ENCODE results near the gene KRTAP12-2. TPM values are rescaled to one million over a fixed set of nuclear protein-coding genes. Genes with fewer than 3 reads are reported as not detected.
"Not testable (repeated sequence)": the region's sequence is repeated elsewhere in the genome, so short reads cannot be mapped to it uniquely, and the experiment has no call there.

The KRTAP12-2 gene
- total RNA-seq, 1 donor from 2014 or later, result not detected

DNA sequence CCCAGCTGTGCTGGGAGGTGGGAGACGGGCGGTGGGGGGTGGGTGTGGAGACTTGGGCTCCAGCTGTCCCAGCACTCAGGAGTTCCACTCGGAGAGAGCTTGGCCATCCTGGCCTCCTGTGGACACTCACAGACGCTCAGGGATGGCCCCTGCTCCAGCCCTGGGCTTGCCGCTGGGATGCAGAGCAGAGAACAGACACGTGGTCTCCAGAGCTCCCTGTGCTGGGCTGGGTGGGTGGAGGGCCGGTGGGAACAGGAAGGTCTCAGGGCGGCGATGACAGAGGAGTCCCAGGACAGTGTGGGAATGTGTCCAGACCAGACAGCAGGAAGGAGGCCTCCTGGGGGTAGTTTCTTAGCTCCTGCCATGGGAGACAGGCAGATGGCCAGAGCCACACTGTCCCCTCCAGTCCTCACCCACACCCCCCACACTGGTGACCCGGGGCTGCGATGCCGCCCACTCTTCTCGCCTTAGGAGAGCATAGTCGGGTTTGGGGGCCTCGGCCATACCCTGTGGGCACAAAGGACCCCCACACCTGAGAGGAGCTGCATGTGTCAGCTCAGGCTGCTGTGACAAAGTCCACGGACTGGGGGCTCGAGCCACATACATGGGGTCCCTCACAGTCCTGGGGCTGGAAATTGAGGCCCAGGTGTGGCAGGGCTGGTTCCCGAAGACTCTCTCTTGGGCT, 37.9 kb downstream of the KRTAP12-2 start:
- no peak overlapping the region for H3K27ac Mint-ChIP-seq (ENCODE audit: unreplicated experiment)
- no peak for TF ChIP-seq CTCF (IDR thresholded peaks at IDR 0.05)
- H3K9me3 Mint-ChIP-seq (ENCODE audit: unreplicated experiment), result peaks cover 36% of the 10 kb centered on the region
- DNase-seq (ENCODE audit: extremely low spot score, unreplicated experiment), result peak; percentile 82
- no peak overlapping the region for H3K4me3 Mint-ChIP-seq (ENCODE audit: unreplicated experiment)
- H3K27me3 Mint-ChIP-seq (ENCODE audit: unreplicated experiment), result no peaks in the 10 kb centered on the region
- no peaks in the 10 kb centered on the region for H3K4me1 Mint-ChIP-seq (ENCODE audit: unreplicated experiment)
- peaks cover 3% of the 10 kb centered on the region for H3K36me3 Mint-ChIP-seq (ENCODE audit: unreplicated experiment)

- H3K36me3 Mint-ChIP-seq (ENCODE audit: unreplicated experiment); H3K4me3 Mint-ChIP-seq (ENCODE audit: unreplicated experiment); H3K4me1 Mint-ChIP-seq (ENCODE audit: unreplicated experiment); H3K27me3 Mint-ChIP-seq (ENCODE audit: unreplicated experiment); H3K27ac Mint-ChIP-seq (ENCODE audit: unreplicated experiment): not testable (repeated sequence)
- peaks cover 45% of the 10 kb centered on the region for H3K9me3 Mint-ChIP-seq (ENCODE audit: unreplicated experiment)
- DNase-seq (ENCODE audit: extremely low spot score, unreplicated experiment), result peak; percentile 73
Observed at GRCh38 chr21:44627831-44628233, 38.9 kb downstream of the KRTAP12-2 start.

DNA sequence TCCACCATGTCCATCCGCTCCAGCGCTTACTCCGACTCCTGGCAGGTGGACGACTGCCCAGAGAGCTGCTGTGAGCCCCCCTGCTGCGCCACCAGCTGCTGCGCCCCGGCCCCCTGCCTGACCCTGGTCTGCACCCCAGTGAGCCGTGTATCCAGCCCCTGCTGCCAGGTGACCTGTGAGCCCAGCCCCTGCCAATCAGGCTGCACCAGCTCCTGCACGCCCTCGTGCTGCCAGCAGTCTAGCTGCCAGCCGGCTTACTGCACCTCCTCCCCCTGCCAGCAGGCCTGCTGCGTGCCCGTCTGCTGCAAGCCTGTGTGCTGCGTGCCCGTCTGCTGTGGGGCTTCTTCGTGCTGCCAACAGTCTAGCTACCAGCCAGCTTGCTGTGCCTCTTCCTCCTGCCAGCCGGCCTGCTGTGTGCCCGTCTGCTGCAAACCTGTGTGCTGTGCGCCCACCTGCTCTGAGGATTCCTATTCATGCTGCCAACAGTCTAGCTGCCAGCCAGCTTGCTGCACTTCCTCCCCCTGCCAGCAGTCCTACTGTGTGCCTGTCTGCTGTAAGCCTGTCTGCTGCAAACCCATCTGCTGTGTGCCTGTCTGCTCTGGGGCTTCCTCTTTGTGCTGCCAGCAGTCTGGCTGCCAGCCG, 39.4 kb downstream of the KRTAP12-2 start:
- peak; percentile 79 for DNase-seq (ENCODE audit: extremely low spot score, unreplicated experiment)
- H3K36me3 Mint-ChIP-seq (ENCODE audit: unreplicated experiment); H3K4me1 Mint-ChIP-seq (ENCODE audit: unreplicated experiment); H3K27me3 Mint-ChIP-seq (ENCODE audit: unreplicated experiment); H3K4me3 Mint-ChIP-seq (ENCODE audit: unreplicated experiment); H3K27ac Mint-ChIP-seq (ENCODE audit: unreplicated experiment): not testable (repeated sequence)
- peaks cover 47% of the 10 kb centered on the region for H3K9me3 Mint-ChIP-seq (ENCODE audit: unreplicated experiment)

- H3K27ac Mint-ChIP-seq (ENCODE audit: unreplicated experiment), result no peak within 1 kb of the TSS
- no peak for DNase-seq (ENCODE audit: extremely low spot score, unreplicated experiment)
- H3K4me3 Mint-ChIP-seq (ENCODE audit: unreplicated experiment), result no peak within 1 kb of the TSS
- TF ChIP-seq CTCF (IDR thresholded peaks at IDR 0.05), result no peak
- H3K9me3 Mint-ChIP-seq (ENCODE audit: unreplicated experiment), result peaks cover 43% of the 10 kb centered on the region
- H3K36me3 Mint-ChIP-seq (ENCODE audit: unreplicated experiment), result peaks cover 3% of the 10 kb centered on the region
- no peaks in the 10 kb centered on the region for H3K27me3 Mint-ChIP-seq (ENCODE audit: unreplicated experiment)
- H3K4me1 Mint-ChIP-seq (ENCODE audit: unreplicated experiment), result no peaks in the 10 kb centered on the region
Observed at GRCh38 chr21:44626673-44627143, 40.0 kb downstream of the KRTAP12-2 start, which contains the start of gene KRTAP10-9. KRTAP10-9 (plus strand) TSS chr21:44627093; CDS start chr21:44627172, 79 bp downstream.

- Mint-ChIP-seq H3K9me3 (ENCODE audit: unreplicated experiment) (peaks cover 41% of the 10 kb centered on the region), H3K36me3 (ENCODE audit: unreplicated experiment) (peaks cover 3% of the 10 kb centered on the region), H3K27me3 (ENCODE audit: unreplicated experiment) (no peaks in the 10 kb centered on the region), H3K4me3 (ENCODE audit: unreplicated experiment) (no peak overlapping the region), H3K4me1 (ENCODE audit: unreplicated experiment) (no peaks in the 10 kb centered on the region), H3K27ac (ENCODE audit: unreplicated experiment) (no peak overlapping the region)
- no peak for TF ChIP-seq CTCF (IDR thresholded peaks at IDR 0.05)
- DNase-seq (ENCODE audit: extremely low spot score, unreplicated experiment), result peak; percentile 65
Observed at GRCh38 chr21:44626262-44626661, 40.5 kb downstream of the KRTAP12-2 start.

DNA sequence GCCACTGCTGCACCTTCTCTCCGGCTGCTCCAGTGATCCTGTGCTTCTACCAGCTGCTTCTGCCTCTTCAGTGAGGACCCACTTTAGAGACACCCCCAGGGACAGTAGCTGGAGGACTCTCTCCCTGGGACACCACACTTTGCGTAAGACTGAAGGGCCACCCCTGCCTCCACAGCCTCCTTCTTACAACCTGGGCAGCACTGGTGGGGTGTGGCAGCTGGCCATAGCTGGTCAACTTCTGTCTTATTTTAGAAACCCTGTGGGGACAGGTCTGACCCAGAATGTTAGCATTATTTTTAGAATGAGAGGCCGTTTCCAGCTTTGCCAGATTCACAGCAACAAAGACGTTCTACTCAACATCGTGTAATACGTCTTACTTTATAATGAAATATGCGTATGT, 41.0 kb downstream of the KRTAP12-2 start:
- DNase-seq (ENCODE audit: extremely low spot score, unreplicated experiment), result peak; percentile 78
- no peaks in the 10 kb centered on the region for H3K27me3 Mint-ChIP-seq (ENCODE audit: unreplicated experiment)
- no peak overlapping the region for H3K4me3 Mint-ChIP-seq (ENCODE audit: unreplicated experiment)
- no peaks in the 10 kb centered on the region for H3K4me1 Mint-ChIP-seq (ENCODE audit: unreplicated experiment)
- no peaks in the 10 kb centered on the region for H3K36me3 Mint-ChIP-seq (ENCODE audit: unreplicated experiment)
- TF ChIP-seq CTCF (IDR thresholded peaks at IDR 0.05), result no peak
- H3K27ac Mint-ChIP-seq (ENCODE audit: unreplicated experiment), result no peak overlapping the region
- H3K9me3 Mint-ChIP-seq (ENCODE audit: unreplicated experiment), result peaks cover 37% of the 10 kb centered on the region
